ENCODE data around the gene FAM210B. TPM values are rescaled to one million over a fixed set of nuclear protein-coding genes. Genes with fewer than 3 reads are reported as not detected.

Gene FAM210B
- total and polyA plus RNA-seq, 2 of the 13 experiments (the other 11 are each of a cell fraction or from before 2014, with no cell fraction given) = 75.9 to 107 TPM

DNA sequence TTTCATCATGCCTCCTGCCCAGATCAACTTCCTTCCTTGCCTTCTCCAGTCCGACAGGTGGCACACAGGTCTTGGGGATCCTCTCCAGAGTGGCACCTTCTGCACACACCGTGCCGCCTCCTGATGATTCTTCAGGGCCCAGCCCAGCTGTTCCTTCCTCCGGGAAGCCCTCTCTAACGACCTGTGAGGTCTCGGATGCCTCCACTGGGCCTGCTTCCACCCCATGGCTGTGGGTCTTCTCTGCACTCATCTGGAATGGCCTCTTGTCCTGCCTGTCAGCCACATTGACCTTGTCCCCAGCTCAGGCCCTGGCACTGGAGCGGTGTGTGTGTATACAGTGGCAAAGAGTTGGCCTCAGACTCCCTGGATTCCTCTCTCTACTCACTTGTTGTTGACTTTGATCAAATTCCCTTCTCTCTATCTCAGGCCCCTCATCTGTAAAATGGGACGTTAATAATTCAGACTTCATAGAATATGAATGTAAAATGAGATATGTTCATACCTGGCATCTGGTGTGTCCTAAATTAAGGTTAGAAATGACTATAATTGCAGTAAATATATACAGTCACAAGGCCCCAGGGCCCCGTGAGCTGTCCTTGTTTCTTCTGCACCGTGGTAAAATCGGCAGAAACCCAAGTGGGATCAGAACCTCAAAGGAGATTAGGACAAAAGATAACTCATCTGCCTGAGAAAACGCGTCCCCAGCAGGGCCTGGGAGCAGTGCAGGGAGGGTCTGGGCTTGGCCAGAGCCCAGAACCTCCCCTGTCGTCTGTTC lies 1.5 kb downstream of the FAM210B start (continued):
- TF ChIP-seq, protein P1, sequence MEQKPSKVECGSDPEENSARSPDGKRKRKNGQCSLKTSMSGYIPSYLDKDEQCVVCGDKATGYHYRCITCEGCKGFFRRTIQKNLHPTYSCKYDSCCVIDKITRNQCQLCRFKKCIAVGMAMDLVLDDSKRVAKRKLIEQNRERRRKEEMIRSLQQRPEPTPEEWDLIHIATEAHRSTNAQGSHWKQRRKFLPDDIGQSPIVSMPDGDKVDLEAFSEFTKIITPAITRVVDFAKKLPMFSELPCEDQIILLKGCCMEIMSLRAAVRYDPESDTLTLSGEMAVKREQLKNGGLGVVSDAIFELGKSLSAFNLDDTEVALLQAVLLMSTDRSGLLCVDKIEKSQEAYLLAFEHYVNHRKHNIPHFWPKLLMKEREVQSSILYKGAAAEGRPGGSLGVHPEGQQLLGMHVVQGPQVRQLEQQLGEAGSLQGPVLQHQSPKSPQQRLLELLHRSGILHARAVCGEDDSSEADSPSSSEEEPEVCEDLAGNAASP (CRISPR knock-in tag; IDR thresholded peaks at IDR 0.05; ENCODE audit: borderline replicate concordance) = peak; percentile 84; the same call in 1 of the 2 replicates
- TF ChIP-seq TAF1 (CRISPR knock-in tag; IDR thresholded peaks at IDR 0.05) (peak; percentile 53), NR2C2 (CRISPR knock-in tag; IDR thresholded peaks at IDR 0.05; ENCODE audit: borderline replicate concordance) (peak; percentile 56; the same call in 1 of the 2 replicates), ZNF24 (IDR thresholded peaks at IDR 0.05) (0 out of 2 replicates have a peak, but pooled peaks have one; percentile 20), KMT2B (CRISPR knock-in tag; IDR thresholded peaks at IDR 0.05) (no peak), HIVEP1 (CRISPR knock-in tag; IDR thresholded peaks at IDR 0.05) (0 out of 2 replicates have a peak, but pooled peaks have one; percentile 26), HHEX (CRISPR knock-in tag; IDR thresholded peaks at IDR 0.05) (no peak), RXRB (CRISPR knock-in tag; IDR thresholded peaks at IDR 0.05; ENCODE audit: borderline replicate concordance) (peak; percentile 59; the same call in 1 of the 2 replicates), PRMT3 (CRISPR knock-in tag; IDR thresholded peaks at IDR 0.05; ENCODE audit: borderline replicate concordance, low read depth) (no peak), ZNF629 (CRISPR knock-in tag; conservative IDR thresholded peaks at IDR 0.05) (peak; percentile 99), KDM5B (CRISPR knock-in tag; IDR thresholded peaks at IDR 0.05; ENCODE audit: borderline replicate concordance) (peak; percentile 28; the same call in 1 of the 2 replicates)
- TF ChIP-seq, protein P2, sequence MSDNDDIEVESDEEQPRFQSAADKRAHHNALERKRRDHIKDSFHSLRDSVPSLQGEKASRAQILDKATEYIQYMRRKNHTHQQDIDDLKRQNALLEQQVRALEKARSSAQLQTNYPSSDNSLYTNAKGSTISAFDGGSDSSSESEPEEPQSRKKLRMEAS (IDR thresholded peaks at IDR 0.05) = no peak; the same call in 1 of the 2 replicates
- TF ChIP-seq, protein P3, sequence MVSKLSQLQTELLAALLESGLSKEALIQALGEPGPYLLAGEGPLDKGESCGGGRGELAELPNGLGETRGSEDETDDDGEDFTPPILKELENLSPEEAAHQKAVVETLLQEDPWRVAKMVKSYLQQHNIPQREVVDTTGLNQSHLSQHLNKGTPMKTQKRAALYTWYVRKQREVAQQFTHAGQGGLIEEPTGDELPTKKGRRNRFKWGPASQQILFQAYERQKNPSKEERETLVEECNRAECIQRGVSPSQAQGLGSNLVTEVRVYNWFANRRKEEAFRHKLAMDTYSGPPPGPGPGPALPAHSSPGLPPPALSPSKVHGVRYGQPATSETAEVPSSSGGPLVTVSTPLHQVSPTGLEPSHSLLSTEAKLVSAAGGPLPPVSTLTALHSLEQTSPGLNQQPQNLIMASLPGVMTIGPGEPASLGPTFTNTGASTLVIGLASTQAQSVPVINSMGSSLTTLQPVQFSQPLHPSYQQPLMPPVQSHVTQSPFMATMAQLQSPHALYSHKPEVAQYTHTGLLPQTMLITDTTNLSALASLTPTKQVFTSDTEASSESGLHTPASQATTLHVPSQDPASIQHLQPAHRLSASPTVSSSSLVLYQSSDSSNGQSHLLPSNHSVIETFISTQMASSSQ (IDR thresholded peaks at IDR 0.05; ENCODE audit: low read depth) = no peak
- TF ChIP-seq, protein P3 (CRISPR knock-in tag; IDR thresholded peaks at IDR 0.05; ENCODE audit: borderline replicate concordance) = 0 out of 2 replicates have a peak, but pooled peaks have one; percentile 21
- TF ChIP-seq, protein P4, sequence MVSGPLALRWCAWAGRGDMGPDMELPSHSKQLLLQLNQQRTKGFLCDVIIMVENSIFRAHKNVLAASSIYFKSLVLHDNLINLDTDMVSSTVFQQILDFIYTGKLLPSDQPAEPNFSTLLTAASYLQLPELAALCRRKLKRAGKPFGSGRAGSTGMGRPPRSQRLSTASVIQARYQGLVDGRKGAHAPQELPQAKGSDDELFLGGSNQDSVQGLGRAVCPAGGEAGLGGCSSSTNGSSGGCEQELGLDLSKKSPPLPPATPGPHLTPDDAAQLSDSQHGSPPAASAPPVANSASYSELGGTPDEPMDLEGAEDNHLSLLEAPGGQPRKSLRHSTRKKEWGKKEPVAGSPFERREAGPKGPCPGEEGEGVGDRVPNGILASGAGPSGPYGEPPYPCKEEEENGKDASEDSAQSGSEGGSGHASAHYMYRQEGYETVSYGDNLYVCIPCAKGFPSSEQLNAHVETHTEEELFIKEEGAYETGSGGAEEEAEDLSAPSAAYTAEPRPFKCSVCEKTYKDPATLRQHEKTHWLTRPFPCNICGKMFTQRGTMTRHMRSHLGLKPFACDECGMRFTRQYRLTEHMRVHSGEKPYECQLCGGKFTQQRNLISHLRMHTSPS (CRISPR knock-in tag; IDR thresholded peaks at IDR 0.05; ENCODE audit: low read depth) = 0 out of 2 replicates have a peak, but pooled peaks have one; percentile 84
- TF ChIP-seq, protein P5, sequence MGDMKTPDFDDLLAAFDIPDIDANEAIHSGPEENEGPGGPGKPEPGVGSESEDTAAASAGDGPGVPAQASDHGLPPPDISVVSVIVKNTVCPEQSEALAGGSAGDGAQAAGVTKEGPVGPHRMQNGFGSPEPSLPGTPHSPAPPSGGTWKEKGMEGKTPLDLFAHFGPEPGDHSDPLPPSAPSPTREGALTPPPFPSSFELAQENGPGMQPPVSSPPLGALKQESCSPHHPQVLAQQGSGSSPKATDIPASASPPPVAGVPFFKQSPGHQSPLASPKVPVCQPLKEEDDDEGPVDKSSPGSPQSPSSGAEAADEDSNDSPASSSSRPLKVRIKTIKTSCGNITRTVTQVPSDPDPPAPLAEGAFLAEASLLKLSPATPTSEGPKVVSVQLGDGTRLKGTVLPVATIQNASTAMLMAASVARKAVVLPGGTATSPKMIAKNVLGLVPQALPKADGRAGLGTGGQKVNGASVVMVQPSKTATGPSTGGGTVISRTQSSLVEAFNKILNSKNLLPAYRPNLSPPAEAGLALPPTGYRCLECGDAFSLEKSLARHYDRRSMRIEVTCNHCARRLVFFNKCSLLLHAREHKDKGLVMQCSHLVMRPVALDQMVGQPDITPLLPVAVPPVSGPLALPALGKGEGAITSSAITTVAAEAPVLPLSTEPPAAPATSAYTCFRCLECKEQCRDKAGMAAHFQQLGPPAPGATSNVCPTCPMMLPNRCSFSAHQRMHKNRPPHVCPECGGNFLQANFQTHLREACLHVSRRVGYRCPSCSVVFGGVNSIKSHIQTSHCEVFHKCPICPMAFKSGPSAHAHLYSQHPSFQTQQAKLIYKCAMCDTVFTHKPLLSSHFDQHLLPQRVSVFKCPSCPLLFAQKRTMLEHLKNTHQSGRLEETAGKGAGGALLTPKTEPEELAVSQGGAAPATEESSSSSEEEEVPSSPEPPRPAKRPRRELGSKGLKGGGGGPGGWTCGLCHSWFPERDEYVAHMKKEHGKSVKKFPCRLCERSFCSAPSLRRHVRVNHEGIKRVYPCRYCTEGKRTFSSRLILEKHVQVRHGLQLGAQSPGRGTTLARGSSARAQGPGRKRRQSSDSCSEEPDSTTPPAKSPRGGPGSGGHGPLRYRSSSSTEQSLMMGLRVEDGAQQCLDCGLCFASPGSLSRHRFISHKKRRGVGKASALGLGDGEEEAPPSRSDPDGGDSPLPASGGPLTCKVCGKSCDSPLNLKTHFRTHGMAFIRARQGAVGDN (CRISPR knock-in tag; IDR thresholded peaks at IDR 0.05) = peak; percentile 82
